ENCODE measurements around the gene CPED1.
"Not testable (repeated sequence)": the region's sequence is repeated elsewhere in the genome, so short reads cannot be mapped to it uniquely, and the experiment has no call there.

DNA sequence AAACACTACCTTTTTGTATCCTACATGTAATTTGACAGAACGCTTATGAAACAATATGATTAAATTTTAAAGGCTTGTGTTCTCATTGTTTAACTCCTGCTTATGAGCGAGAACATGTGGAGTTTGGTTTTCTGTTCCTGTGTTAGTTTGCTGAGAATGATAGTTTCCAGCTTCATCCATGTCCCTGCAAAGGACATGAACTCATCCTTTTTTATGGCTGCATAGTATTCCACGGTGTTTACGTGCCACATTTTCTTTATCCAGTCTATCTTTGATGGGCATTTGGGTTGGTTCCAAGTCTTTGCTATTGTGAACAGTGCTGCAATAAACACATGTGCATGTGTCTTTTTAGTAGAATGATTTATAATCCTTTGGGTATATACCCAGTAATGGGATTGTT lies 16.5 kb downstream of the CPED1 start:
- TF ChIP-seq, protein P1, sequence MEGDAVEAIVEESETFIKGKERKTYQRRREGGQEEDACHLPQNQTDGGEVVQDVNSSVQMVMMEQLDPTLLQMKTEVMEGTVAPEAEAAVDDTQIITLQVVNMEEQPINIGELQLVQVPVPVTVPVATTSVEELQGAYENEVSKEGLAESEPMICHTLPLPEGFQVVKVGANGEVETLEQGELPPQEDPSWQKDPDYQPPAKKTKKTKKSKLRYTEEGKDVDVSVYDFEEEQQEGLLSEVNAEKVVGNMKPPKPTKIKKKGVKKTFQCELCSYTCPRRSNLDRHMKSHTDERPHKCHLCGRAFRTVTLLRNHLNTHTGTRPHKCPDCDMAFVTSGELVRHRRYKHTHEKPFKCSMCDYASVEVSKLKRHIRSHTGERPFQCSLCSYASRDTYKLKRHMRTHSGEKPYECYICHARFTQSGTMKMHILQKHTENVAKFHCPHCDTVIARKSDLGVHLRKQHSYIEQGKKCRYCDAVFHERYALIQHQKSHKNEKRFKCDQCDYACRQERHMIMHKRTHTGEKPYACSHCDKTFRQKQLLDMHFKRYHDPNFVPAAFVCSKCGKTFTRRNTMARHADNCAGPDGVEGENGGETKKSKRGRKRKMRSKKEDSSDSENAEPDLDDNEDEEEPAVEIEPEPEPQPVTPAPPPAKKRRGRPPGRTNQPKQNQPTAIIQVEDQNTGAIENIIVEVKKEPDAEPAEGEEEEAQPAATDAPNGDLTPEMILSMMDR (IDR thresholded peaks at IDR 0.05), result not testable (repeated sequence)
- TF ChIP-seq POLR2A (IDR thresholded peaks at IDR 0.05), result not testable (repeated sequence)

Data from body of pancreas (tissue), 4 donors.